Cardiac fibroblast (primary cell): ENCODE results near the gene GRIA4.
"Not testable (repeated sequence)": the region's sequence is repeated elsewhere in the genome, so short reads cannot be mapped to it uniquely, and the experiment has no call there.

Experiments
- DNase-seq, 2 donors: peaks; one replicate each; pipeline versions ENCODE4 v3.0.0 to v3.0.0-alpha.2; 2010; ENCODE audit warnings: low read depth in 2 of 2
- H3K4me3 ChIP-seq, 2 donors: replicated peaks in 1 of 2; 1 replicate in 1 of 2; 2 replicates in 1 of 2; pipeline ENCODE4 v1.5.1; 2011; ENCODE audit warnings: low read depth in 2 of 2, low read length in 2 of 2, mild to moderate bottlenecking in 2 of 2, moderate library complexity in 1 of 2
- CTCF ChIP-seq: IDR thresholded peaks from one replicate; pipeline ENCODE4 v1.5.1; 2011; ENCODE audit warnings: low read depth, mild to moderate bottlenecking, low read length, inconsistent platforms

Gene GRIA4

GRCh38 chr11:105774899-105775298, 165.0 kb downstream of the GRIA4 start:
- H3K4me3 ChIP-seq: no peak overlapping the region
- DNase-seq: no peak
- no peak for TF ChIP-seq CTCF

- no peak overlapping the region for H3K4me3 ChIP-seq
- DNase-seq: no peak
- TF ChIP-seq CTCF: no peak
These were observed 171.1 kb downstream of the GRIA4 start for GRCh38 chr11:105780781-105781525.

- DNase-seq: no peak
- TF ChIP-seq CTCF: no peak
- H3K4me3 ChIP-seq: no peak overlapping the region
These were observed 171.9 kb downstream of the GRIA4 start for GRCh38 chr11:105781807-105782206.

- no peak overlapping the region for H3K4me3 ChIP-seq
- TF ChIP-seq CTCF: no peak
- DNase-seq: no peak
These were observed 173.3 kb downstream of the GRIA4 start for GRCh38 chr11:105783216-105783615.

GRCh38 chr11:105785850-105786249, 176.0 kb downstream of the GRIA4 start:
- DNase-seq, H3K4me3 ChIP-seq: not testable (repeated sequence)

GRCh38 chr11:105786741-105787140, 176.9 kb downstream of the GRIA4 start:
- no peak for TF ChIP-seq CTCF
- no peak for DNase-seq
- no peak overlapping the region for H3K4me3 ChIP-seq

GRCh38 chr11:105789579-105790420, 179.9 kb downstream of the GRIA4 start:
- no peak for TF ChIP-seq CTCF
- H3K4me3 ChIP-seq: no peak overlapping the region
- DNase-seq: no peak
